Stimulated activated CD4-positive, alpha-beta T cell treated with anti-CD3 and anti-CD28 coated beads, Interleukin-1b, Interleukin-23, amount 100 ng/mL, for 1 hour (primary cell): Measurements from ENCODE around the gene GRK2.
"Not testable (repeated sequence)": the region's sequence is repeated elsewhere in the genome, so short reads cannot be mapped to it uniquely, and the experiment has no call there.

Experiments
- DNase-seq, 2 donors: peaks; one replicate each; pipeline ENCODE4 v3.0.0-alpha.2; 2020; ENCODE audit warnings: low read depth in 2 of 2

Gene GRK2

DNA sequence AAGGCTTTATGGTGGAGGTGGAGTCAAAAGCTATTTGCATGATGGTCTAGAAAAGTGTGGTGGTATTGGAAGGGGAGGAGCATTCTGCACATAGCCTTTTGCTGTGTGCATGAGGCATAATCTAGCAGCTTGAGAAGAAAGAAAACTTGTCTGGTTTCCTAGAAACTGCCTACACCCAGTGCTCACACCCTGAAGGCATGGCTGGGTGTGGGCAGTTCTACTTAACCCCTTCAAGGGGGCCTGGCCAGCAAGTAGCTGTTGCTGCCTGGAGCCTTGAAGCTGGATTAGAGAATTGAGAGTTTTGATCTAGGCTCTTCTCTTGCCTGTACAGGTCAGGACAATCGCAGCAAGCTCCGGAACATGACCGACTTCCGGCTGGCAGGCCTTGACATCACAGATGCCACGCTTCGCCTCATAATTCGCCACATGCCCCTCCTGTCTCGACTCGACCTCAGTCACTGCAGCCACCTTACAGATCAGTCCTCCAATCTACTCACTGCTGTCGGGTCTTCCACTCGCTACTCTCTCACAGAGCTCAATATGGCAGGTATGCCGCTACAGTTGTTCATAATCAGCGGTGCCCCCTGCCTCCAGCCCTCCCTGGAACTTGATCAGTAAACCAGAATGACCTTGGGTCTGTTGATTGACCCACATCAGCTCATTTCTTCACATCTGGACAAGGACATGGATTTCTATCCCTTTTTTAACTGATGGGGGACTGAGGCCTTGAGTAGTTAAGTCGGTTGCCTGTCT lies 12.2 kb upstream of the GRK2 start:
- DNase-seq: no peak

DNA sequence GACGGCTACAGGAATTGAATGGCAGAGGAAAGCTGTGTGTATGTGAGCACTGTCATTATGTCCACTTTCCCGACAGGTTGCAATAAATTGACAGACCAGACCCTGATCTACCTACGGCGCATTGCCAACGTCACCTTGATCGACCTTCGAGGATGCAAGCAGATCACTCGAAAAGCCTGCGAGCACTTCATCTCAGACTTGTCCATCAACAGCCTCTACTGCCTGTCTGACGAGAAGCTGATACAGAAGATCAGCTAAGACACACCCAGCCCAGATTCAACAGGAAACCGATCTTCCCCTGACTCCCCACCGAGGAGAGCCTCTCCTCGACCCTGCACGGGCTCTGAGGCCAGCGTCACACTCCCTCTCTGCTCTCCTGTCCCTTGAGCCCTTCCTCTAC lies 11.5 kb upstream of the GRK2 start:
- no peak for DNase-seq

DNA sequence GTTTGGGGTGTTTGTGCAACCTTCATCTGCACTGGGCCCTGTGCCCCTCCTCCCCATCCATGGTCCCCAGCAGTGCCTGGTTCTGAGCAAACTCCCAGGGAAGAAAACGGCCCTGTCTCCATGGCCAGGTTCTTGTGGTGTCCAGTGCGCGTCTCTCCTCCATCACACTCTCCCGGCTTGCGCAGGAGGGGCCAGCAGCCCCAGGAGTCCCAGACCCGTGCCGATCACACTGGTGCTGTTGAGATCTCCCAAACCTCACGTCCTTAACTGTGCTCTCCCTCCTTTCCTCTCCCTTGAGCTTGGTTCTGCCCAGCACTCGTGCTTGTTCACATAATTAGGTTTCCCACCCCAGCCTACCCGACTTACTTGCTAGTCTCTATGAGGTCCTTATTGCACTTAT lies 10.9 kb upstream of the GRK2 start:
- no peak for DNase-seq

DNA sequence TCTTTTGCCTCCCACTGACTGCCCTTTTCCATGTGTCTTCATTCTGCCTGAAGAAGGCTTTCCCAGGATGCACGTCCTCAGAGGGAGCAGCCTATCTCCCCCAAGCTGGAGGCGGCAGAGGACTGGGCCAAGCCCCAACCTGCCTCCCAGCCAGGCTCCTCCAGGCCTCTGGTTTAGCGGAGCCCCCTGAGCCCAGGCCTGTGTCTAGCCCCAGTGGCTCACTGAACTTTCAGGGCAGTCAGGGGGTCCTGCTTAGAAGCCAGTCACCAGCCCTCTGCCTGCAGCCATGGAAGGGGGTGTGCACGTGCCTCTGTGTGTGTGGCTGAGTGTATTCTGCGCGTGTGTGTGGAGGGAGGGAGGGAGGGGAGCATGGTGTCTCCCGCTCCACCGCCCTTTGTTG lies 10.4 kb upstream of the GRK2 start:
- no peak for DNase-seq

DNA sequence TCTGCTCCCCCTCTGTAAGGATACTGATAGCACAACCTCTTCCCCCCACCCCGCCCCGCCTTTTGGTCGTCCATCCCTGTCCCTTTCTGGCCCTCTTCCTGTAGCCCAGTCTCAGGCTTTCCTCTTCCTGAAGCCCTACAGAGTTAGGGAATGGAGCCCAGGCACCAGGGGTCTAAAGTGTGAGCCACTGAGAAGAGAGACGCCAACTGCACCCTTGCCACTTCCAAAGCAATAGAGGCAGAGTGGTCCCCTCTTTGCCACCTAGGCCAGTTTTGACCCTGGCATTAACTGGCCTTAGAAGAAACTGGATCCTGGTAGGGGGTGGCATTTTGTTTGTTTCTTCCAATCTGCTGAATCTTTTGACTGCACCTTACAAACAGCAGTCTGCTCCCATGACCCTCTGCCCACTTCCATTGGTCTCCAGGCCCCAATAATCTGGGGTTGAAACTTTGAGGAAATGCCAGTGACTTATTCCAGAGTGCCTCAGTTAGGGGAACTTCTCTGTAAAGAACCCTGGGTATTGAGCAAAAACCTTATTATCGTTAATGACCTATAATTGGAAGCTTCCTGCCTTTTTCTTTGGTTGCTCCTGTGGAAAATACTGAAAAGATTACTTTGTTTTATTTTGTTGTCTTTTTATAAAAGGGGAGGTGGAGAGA lies 9.7 kb upstream of the GRK2 start:
- no peak for DNase-seq

DNA sequence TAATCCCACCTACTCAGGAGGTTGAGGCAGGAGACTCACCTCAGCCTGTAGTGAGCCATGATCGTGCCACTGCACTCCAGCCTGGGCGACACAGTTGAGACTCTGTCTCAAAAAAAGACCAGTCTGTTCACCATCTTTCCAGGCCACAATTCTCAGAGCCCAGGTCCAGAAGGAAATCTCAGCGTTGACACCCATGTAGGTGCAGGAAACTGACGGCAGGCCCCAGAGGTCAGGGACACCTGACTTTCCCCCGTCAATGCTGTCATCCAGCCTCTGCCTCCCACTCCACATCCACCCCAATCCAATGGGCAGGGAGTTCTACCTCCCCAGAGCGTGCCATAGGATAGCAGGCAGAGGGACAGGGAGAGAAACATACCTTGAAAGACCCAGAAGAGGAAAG lies 5.9 kb upstream of the GRK2 start:
- no peak for DNase-seq

DNA sequence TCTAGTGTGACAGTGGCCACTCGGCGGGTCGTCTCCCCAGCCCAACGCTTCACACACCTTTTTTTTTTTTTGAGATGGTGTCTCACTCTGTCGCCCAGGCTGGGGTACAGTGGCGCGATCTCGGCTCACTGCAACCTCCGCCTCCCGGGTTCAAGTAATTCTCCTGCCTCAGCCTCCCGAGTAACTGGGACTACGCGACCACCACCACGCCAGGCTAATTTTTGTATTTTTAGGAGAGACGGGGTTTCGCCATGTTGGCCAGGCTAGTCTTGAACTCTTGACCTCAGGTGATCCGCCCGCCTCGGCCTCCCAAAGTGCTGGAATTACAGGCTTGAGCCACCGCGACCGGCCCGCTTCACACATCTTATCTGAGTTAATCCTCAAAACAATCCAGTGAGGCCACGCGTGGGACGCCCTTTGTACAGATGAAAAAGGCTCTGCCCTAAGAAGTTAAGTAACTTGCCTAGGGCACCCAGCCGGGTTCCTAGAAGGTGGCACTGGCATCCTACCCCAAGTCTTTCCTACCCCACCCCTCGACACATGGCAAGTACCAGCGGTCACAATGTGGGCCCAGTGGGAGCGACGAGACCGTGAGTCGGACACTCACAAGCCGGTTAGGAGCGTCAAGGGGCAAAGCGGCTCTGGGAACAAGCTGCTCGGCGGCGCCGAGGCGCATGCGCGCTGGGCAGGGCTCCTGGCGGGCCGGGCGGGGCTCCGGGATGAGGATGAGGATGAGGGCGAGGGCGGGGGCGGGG lies 5.2 kb upstream of the GRK2 start:
- DNase-seq: not testable (repeated sequence)

DNA sequence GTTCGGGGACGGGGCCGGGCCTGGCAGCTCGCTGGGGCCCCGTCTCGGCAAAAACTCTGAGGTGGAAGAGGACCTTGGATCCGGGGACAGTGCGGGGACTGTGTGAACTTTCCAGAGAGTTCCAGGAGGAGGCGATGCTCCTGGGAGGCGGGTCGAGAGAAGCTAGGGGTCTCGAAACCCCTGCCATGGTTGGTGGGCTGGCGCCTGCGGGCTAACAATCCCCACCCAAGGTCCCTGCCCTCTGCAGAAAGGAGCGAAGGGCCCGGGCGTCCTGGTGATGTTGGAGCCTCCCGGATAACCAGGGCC lies 4.7 kb upstream of the GRK2 start:
- no peak for DNase-seq

DNA sequence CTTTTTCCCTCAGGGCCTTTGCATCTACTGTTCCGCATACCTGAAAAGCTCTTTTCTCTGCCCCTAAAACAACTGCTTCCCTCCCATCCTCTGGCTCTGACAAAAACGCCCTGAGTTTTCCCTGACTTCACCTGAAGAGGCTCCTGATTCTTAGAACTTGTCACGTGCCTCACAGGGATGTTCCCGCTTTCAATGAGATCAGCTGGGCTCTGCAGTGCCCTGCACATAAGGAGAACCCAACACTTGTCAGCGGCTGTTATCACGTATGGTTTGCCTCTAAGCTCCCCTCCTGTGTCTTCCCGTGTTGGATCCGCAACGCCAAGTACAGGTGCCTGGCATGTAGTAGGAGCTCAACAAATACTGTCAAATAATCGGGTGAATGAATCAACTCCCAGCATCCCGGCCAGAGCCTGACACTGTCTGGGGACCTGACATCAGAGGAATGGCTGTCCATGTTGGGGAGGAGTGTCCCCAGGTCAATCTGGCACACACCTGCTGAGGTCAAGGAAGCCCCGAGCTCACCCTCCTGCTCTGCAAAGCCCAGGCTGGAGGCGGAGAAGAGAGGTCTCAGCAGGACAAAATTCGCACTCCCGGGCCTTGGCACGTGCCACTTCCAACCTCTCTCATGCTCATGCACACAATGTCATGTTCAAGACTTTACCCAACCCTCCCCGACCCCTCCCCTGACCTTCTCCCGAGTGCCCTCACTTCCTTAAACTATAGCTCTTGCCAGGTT lies 4.2 kb upstream of the GRK2 start:
- no peak for DNase-seq

DNA sequence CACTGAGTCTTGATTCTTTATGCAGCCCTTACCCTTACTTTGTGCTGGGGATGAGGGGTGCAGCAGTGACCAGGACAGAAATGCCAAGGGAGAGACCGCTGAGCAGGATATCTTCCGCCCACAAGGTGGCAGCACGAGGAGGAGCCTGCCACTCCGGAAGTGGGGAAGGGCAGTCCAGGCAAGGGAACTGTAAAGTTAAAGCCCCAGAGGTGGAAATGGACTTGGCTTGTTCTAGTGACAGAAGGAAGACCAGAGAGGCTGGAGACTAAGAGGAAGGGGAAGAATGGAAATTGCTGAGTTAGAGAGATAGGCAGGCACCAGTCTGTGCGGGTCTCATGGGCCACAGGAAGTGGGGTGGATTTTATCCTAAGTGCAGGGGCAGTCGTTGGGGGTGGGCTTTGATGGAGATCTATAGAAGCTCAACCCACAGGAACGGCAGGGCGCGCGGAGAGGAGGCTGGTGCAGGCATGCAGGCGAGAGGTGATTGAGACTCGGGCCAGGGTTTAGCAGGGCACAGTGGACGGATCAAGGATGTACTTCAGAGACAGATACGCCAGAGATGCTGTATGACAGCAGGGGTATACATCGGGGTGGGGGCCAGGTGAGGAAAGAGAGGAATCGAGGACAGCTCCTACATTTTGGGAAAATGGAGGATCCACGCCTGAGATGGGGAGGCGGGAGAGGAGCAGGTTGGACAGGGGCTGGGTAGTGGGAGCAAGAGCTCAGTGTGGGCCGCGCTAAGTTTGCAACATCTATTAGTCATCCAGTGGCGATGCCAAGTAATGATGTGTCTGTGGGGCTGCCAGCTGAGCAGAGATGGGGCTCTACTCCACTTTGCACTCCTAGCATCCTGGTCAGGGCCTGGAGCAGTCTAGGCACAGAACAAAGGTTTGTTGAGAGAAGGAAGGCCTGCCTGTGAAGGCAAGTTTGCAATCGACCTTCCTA lies 3.3 kb upstream of the GRK2 start:
- peak in 1 of 2 donors; percentile 56 for DNase-seq

DNA sequence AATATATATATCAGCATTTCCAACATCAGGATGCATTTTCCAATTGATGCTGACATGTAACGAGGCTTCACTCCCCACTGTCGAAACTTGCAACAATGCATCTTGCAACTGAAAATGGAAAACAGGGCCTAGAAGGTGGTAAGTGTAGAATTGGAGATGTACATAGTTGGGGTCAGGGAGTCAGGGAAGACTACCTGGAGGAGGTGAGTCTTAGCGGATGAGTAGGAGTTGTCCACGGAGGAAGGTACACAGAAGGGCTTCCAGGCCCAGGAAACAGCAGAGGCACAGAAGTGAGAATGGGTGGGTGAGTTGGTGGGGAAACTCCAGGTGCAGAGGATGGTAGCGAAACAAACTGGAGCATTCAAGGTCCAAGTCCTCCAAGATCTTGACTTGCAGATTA lies 2.0 kb upstream of the GRK2 start:
- DNase-seq: no peak

DNA sequence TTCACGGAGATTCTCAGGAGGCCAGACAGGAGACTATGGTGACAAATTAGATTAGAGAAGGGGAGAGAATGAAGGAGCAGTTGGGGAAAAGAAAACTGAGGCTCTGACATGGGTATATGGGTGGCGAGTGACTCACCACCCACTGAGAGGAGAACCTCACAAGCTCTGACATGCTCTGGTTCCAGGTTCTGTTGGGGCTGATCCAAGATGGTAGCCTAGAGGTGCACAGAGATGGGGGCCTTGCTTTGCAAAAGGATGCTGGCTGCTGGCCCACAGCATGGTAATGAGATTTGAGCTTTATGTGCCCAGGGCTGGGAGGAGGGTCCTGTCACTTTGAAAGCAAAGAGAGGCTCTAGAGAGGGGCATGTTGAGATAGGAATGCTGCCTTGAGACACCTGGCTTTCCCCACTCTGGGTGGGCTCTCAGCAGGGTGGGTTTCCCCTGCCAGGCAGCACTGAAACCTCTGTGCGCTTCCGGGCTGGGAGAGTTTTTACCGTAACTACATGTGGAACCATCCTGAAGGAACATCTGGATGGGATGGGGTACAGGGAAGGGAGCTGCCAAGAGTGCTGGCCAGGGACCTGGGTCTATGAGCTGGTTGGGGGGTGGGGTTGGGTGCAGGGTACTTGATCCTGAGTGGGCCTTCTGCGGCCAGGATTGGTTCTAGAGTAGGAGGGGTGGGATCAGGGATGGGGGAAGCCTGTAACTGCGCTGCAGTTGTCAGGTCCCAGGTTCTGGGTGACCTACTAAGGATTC lies 1.2 kb upstream of the GRK2 start:
- no peak for DNase-seq

DNA sequence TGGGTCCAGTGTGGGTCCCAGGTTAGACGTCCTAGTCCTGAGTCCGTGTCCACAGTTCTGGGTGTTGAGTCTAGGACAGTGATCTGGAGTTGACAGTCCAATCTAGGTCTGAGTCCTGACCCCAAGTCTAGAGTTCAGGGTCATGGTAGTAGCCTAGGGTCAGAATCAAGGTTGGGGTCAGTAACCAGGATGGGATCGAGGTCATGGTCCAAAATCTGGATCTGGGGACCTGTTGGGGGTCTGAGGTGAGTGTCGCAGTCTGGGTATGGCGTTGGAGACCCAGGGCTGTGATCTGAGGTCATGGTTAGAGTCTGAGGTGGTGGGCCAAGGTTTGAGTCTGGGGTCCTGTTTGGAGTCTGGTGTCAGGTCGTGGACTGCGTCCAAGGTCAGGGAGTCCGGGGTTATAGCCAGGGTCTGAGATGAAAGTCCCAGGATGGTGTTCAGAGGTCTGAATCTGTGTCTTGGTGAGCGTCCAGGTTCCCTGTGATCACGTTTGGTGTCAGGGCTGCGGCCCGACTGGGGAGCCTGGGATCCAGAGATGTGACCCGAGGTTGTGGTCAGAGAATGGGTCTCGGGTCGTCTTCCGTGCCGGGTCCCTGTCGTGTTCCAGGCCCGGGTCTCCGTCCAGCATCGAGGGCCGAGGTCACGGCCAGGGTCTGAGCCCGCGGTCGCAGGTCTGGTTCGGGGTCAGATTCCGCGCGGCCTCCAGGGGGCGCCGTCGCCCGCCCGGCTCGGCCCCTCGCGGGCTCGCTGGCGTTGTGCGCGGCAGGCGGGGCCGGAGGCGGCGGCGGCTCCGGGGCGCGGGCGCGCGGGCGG lies 432 bp upstream of the GRK2 start:
- DNase-seq: peak; percentile 56 to 66

DNA sequence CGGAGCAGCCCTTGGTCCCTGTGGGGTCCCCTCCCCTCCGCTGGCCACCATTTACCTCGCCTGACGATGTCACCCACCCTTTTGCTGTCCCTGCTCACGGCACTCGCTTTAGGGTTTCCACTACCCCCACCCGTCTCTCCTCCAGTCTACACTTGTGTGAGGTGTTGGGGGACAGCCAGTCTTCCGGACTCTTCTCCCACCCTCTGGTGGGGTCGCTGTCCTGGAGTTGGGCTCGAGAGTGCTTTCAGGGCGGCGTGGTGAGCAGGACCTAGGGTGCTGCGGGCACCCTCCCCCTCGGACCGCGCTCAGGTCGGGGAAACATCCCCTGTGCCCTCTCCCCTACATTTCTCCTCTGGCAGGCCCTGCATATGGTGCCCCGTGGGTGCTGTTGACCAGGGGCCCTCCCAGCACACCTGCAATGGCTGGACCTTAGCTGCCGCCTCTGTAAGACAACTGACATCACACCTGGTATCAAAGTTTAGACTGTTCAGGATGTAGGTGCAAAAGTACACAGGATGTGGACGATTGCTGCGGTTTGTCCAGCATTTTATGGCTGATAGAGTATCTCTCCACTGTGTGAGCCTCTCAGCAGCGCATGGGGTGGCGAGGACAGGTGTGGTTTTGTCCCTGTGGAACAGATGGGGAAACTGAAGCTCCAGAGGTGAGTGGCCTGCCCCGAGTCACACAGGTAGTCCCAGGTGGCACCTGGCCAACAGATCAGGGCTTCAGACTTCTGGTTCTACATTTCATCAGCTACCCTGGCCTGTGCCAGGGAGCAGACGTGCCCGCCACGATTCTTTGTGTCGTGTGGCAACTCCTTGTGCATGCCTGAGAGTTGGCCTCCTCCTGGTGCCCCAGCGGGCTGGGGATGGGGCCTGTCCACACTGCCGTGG lies 1.2 kb downstream of the GRK2 start:
- no peak for DNase-seq

DNA sequence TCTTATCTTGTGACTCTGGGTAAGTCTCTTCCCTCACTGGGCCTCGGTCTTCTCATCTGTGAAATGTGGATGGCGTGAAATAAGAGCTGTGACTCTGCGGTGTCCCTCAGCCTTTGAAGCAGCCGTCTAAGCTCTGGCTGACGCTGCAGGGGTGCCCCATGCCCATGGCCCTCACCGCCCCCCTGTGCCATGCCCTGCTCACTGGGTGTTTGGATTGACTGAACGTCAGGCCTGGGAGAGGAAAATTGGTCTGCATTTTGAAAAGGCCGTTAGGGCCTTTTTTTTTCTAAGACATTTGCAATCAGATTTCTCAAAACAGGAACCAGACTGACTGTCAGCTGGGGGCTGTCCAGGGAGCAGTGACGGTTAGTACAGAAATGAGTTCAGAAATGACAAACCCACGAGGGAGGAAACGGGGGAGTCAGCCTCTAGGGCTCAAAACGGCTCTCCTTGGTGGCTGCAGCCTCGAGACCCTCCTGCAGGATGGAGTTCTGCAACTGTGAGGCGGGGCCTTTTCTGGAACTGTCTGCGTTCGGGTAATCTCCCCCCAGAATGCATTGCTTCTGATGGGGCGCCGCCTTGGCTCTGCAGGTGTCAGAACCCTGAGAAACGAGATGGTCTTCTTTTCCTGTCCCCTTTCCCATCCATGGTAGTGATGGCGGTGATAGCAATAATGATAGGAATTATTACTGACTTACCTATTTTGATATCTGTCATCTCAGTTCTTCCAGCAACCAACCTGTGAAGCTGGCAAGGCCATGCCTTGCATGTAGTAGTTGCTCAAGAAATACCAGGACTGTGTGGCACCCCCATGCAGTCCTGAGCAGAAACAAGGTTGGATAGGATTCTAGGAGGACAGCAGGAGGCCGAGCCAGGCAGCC lies 2.0 kb downstream of the GRK2 start:
- DNase-seq: no peak

DNA sequence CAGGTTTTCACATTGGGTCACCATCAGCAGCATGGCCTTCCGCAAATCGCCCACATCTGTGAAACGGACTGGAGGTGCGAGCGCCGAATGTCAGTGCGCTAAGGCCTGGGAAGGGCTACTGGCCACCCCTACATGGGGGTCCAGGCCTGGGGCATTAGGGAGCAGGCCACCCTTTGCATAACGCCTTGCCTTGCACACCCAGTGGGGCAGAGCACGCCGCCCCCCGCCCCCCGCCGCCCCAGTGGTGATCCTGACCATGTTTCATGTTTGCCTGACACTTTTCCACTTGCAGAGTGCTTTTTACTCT lies 2.6 kb downstream of the GRK2 start:
- DNase-seq: no peak

DNA sequence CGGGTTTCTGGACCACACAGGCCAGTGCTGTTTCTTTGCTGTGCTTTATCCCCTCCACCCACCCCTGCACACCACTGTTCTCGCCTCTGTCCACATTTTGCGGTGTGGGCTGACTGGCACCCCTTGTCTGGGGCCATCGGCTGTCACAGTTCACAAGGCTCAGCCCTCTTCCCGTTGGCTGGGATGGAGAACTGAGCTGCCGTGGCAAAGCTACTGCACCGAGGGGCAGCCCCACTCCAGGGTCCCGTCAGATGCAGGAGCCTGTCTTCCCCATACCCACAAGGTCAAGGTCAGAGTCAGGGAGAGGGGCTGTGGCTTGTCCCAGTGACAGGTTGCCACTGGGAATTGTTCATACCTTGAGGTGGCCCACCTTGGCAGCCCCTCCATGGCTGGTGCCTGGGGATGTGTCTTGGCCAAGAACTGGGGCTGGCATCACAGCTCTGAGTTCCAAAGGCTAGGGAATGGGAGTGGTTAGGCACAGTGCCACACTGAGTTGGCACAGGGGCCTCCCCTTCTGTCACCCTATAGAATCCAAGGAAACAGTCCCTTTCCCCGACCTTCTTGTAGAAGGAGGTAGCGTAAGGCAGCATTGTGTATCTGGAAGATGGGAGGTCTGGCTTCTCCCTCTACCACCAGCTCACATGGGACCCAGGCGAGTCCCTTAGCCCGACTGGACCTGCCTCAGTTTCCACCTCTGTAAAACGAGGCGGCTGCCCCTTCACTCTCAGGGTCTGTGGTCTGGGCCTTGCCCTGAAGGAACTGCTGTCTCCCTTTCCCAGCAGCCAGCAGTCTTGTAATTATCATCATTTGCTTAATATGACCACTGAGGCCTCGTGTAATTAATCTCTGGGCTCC lies 3.4 kb downstream of the GRK2 start:
- DNase-seq: no peak
